ENCODE data around the gene ERBB4.

ERBB4 gene

GRCh38 chr2:212428681-212429478, 109.7 kb downstream of the ERBB4 start:
- no peak for DNase-seq (ENCODE audit: low read depth, low spot score)

DNA sequence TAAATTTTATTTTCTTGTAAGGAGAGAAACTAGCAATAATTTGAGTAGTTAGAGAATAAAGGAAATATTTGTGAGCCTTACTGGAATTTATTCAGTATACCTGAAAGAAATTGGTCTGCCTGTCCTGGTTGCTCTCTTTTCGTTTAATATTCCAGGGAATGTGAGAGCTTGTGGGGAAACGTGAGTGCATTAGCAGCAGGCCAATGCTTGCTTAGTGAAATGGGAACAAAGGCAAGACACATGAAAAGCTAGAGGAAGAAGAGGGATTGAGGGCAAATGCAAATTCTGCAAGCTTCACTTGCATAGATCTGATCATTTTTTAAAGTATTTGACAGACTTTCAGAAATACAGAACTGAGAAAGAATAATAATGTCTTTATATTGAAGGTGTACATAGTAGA, 111.0 kb downstream of the ERBB4 start:
- DNase-seq (ENCODE audit: low read depth, low spot score), result no peak

GRCh38 chr2:212426637-212427412, 111.8 kb downstream of the ERBB4 start:
- no peak for DNase-seq (ENCODE audit: low read depth, low spot score)

DNA sequence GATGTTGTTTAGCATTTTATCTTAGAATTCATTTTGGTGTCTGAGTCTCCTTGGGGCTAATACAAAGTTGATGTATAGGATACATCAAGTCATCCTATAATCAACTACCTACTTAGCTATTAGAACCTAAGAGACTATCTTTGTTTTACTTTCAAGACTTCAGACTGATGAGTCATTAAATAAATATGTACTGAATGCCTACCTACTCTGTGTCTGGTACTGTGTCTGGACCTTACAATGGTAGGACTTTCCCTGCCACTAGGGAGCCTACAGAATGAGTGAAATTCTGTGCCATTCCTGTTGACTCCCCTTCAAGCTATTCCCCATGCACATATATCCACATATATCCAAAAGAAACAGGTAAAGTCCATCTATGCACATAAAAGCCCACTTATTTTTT, 114.5 kb downstream of the ERBB4 start:
- DNase-seq (ENCODE audit: low read depth, low spot score), result no peak

- no peak for DNase-seq (ENCODE audit: low read depth, low spot score)
These were observed 115.5 kb downstream of the ERBB4 start for GRCh38 chr2:212423089-212423488.

DNA sequence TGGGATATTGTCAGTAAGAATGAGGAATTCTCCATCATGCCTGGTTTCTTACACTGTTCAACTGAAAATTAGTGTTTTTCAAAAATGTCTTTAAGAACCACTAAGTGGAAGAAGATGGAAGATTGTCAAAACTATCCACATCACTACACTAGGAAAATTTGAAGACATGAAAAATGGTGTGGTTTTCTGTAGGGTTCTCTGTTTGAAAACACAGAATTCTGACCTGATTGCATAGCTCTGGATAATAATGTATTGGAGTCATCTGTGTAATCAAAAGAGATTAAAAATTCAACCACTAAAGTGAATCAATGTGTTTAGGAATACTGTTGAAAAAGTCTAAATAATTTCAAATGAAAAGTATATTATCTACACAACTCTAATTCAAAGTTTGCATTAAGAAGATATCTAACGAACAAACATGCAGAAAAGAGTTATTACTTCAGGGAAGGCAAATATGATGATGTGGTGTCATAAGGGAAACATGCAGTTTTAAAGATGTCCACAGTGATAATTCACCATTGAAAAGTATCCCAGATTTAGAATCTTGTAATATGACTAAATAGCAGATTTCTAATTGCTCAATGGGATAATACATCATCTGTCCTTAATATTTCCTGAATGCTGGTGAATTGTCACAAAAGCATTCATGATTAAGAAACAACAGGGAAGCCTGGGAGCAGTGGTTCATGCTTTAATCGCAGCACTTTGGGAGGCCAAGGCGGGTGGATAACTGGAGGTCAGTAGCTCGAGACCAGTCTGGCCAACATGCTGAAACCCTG, 116.9 kb downstream of the ERBB4 start:
- no peak for DNase-seq (ENCODE audit: low read depth, low spot score)

DNA sequence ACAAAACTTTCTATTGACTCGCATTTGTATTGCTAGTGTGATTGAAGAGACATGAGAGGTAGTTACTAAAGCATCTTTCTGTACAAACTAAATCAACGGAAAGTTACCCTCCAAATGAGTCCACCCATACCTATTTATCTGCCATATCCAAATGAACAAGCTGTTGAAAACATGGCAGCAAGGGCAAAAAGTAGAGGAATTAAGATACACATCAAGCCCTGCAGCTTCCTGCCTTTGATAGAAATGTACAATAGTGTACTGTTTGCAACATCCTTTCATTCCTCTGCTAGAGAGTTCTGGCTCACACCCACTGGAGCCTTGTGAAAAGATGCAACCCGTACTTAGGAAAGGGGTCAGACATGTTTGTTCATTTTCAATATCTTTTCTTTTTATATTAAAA, 122.5 kb downstream of the ERBB4 start:
- DNase-seq (ENCODE audit: low read depth, low spot score), result no peak

- DNase-seq (ENCODE audit: low read depth, low spot score), result no peak
These were observed 123.8 kb downstream of the ERBB4 start for GRCh38 chr2:212414767-212415211.

DNA sequence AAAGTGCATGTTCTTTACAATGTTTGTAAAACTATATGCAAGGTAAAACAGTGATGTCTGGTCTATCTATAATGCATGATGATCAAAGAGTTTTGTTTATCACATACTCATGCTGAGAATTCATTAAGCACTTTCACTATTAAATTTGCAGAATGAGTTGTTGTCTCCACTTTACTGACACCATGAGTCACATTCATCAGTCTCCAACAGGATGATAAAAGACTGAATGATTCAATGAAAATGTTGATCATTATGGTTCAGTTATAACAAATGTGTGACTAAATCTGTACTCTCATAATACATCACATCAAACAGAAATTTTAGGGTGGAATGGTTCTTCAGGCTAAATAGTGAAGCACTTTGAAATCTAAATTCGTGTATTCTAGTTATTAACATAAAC, 129.0 kb downstream of the ERBB4 start:
- no peak for DNase-seq (ENCODE audit: low read depth, low spot score)

DNA sequence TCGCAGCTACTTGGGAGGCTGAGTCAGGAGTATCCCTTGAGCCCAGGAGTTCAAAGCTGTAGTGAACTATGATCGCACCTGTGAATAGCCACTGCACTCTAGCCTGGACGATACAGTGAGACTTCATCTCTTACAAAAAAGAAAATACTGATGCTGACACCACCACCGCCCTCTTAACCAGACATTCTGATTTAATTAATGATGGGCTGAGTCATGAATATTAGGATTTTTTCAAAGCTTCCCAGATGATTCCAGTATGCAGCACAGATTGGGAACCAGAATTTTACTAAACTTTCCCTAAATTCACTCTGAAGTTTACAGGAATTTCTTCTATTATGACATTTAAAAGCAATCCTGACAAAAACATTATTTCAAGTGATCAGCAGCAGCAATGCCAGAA, 130.1 kb downstream of the ERBB4 start:
- DNase-seq (ENCODE audit: low read depth, low spot score), result no peak

- DNase-seq (ENCODE audit: low read depth, low spot score), result no peak
These were observed 131.9 kb downstream of the ERBB4 start for GRCh38 chr2:212406716-212407115.

DNA sequence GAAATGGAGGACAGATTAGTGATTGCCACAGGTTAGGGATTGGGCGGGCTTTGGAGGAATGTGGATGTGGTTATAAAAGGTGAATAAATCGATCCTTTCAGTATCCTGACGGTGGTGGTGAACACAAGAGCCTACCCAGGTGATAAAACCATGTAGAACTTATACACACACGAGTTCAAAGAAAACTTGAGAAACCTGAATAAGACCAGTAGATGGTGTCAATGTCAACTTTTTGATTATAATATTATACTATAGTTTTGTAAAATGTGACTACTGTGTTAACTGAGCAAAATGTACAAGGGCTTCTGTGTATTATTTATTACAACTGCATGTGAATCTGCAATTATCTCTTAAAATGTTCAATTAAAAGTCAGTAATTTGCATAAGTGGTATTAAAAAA, 136.3 kb downstream of the ERBB4 start:
- DNase-seq (ENCODE audit: low read depth, low spot score), result no peak

GRCh38 chr2:212398316-212398715, 140.3 kb downstream of the ERBB4 start:
- DNase-seq (ENCODE audit: low read depth, low spot score), result no peak

GRCh38 chr2:212392544-212392943, 146.1 kb downstream of the ERBB4 start:
- no peak for DNase-seq (ENCODE audit: low read depth, low spot score)

DNA sequence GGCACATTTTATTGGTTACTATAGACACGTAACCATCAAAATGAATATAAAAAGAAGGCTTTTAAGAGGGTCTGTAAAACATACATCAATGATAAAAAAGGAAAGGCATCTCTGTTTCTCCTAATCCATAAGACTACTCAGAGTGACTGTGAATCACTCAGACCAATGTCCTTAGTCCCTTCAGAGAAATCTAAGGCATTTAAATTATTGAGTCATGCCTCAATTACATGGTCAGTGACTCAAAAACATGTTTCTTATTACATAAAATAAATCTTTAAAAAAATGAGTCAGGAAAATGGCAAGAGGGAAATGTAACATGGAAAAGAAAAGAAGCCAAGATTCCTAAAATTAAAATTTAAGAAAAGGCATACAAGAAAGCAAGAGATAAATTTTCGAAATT, 146.6 kb downstream of the ERBB4 start:
- no peak for DNase-seq (ENCODE audit: low read depth, low spot score)

DNA sequence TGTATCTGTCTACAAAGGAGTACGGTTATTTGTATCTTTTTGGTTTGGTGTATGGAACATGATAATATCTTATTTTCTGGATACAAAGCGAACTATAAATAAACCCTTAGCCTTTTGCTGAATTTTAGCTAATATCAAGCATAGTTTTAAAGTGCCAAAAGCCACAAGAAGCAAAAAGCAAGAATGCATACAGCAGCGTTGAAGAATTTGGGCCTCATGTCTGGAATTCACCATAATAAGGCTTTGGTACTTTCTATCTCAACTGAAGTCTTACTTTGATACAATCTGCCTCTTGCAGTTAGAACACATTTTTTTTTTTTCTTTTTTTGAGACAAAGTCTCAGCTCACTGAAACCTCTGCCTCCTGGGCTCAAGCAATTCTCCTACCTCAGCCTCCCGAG, 151.5 kb downstream of the ERBB4 start:
- DNase-seq (ENCODE audit: low read depth, low spot score), result no peak

DNA sequence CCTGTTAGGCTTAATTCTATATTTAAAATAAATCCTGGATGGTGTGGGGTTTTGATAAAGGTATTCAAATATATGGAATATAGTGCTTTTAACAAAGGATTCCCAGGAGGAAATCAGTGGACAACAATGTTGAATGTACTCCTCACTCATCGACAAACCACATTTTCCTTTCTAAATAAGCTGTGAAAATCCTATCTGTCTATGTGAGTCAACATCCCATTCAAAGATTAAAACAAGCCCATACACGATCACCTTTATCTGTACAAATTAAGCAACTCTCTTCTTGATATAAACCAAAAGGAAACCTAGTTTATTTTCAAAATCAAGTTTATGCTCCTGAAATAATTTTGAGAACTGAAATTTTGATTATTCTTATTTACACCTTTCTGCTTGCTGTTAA, 153.4 kb downstream of the ERBB4 start:
- DNase-seq (ENCODE audit: low read depth, low spot score), result no peak

DNA sequence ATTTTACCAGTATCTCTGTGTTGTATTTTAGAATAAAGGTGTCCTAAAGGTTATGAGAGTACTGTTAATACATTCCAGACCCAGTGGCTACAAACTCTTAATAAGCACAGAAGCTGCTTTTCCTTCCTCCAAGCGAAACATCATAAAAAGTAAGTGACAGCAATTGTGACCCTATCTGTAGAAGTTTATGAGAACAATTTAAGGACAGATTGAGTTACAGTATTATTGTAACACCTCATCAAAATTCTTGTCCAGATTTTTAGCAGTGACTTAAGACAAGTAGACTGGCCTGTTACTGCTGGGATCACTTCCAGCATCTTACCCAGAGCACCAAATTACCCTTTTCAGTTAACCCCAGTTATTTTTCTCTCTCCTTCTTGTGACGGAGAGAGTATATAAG, 154.6 kb downstream of the ERBB4 start:
- no peak for DNase-seq (ENCODE audit: low read depth, low spot score)

GRCh38 chr2:212381428-212382102, 157.0 kb downstream of the ERBB4 start:
- DNase-seq (ENCODE audit: low read depth, low spot score), result no peak

DNA sequence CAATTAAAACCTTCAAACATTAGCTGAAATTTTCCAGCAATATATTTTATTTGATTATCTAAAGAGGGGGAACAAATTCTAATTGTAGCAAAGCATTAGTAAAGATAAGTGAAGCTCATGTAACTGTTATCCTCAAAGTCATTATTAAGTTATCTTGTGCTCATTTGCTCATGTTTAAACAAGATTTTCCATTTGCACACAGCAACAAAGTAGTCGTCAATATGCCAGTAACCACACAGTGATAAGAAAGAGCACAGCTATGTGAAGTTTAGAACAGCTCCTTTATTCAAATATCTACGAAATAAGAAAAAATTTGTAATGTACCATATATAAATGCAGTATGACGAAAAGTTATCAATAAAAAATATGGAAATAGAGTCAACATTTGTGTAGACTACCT, 159.5 kb downstream of the ERBB4 start:
- no peak for DNase-seq (ENCODE audit: low read depth, low spot score)

DNA sequence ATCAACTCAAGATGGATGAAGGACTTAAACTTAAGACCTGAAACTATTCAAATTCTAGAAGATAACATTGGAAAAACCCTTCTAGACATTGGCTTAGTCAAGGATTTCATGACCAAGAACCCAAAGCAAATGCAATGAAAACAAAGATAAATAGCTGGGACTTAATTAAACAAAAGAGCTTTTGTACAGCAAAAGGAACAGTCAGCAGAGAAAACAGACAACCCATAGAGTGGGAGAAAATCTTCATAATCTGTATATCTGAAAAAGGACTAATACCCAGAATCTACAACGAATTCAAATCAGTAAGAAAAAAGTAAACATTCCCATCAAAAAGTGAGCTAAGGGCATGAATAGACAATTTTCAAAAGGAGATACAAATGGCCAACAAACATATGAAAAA, 171.2 kb downstream of the ERBB4 start:
- DNase-seq (ENCODE audit: low read depth, low spot score), result no peak
